Gastrocnemius medialis (tissue), 4 donors: ENCODE results near the gene SLC2A2.

Source experiments
- POLR2A ChIP-seq, 2 donors: fragments of 450-650 bp; IDR thresholded peaks; one replicate each; pipeline ENCODE4 v1.6.1; 2017; ENCODE audit warnings: antibody characterized with exemption in 2 of 2, mild to moderate bottlenecking in 2 of 2, moderate library complexity in 2 of 2
- TF ChIP-seq, protein P1 (sequence below), 5 experiments: fragments of 450-650 bp in 3 of 5; fragments of 200-600 bp in 2 of 5; sonication (generic) in 2 of 5; IDR thresholded peaks in 4 of 5; conservative IDR thresholded peaks in 1 of 5; 1 replicate in 4 of 5; 2 replicates in 1 of 5; pipeline ENCODE4 v1.5.1; 2016 to 2019; ENCODE audit warnings: antibody characterized with exemption in 5 of 5, mild to moderate bottlenecking in 3 of 5, moderate library complexity in 3 of 5

GRCh38 chr3:171001250-171001893, 25.1 kb downstream of the SLC2A2 start:
- no peak for TF ChIP-seq POLR2A (IDR thresholded peaks at IDR 0.05)
- TF ChIP-seq, protein P1, sequence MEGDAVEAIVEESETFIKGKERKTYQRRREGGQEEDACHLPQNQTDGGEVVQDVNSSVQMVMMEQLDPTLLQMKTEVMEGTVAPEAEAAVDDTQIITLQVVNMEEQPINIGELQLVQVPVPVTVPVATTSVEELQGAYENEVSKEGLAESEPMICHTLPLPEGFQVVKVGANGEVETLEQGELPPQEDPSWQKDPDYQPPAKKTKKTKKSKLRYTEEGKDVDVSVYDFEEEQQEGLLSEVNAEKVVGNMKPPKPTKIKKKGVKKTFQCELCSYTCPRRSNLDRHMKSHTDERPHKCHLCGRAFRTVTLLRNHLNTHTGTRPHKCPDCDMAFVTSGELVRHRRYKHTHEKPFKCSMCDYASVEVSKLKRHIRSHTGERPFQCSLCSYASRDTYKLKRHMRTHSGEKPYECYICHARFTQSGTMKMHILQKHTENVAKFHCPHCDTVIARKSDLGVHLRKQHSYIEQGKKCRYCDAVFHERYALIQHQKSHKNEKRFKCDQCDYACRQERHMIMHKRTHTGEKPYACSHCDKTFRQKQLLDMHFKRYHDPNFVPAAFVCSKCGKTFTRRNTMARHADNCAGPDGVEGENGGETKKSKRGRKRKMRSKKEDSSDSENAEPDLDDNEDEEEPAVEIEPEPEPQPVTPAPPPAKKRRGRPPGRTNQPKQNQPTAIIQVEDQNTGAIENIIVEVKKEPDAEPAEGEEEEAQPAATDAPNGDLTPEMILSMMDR (IDR thresholded peaks at IDR 0.05 in 4 of 5, conservative IDR thresholded peaks at IDR 0.05 in 1 of 5) = no peak
